ENCODE results near the gene P4HB. TPM values are rescaled to one million over a fixed set of nuclear protein-coding genes. Genes with fewer than 3 reads are reported as not detected.

Gene P4HB
- polyA plus RNA-seq, 1 of the 3 experiments (the other 2 are of a cell fraction) = 165 TPM

DNA sequence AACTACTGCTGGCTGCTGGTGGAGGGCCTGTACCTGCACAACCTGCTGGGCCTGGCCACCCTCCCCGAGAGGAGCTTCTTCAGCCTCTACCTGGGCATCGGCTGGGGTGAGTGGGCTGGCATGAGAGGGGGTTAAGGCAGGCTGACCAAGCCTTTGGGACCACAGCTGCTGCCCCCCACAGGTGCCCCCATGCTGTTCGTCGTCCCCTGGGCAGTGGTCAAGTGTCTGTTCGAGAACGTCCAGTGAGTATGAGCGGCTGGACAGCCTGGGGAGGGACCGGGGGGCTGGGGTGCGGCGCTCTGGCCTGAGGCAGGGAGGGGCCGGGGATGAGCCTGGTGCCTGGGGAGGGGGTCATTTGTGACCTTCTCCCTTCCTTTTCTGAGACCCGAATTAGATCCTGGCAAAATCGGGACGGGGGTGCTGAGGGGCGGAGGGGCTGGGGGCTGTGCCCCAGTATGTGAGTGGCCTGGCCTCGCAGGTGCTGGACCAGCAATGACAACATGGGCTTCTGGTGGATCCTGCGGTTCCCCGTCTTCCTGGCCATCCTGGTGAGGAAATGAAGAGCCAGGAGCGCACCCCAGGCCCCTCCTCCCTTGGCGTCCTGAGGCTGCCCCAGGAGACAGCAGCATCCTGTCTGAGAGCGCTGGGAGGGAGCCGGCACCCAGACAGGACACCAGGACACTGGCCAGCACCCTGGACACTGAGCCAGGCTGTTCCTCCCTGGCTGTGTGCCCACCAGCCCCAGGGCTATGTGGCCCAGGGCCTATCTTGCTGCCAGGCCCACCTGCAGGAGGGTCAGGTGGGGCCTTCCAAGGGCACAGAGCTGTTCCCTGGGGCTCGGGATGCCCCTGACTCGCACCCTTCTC lies 48.4 kb downstream of the P4HB start:
- H3K4me3 ChIP-seq (ENCODE audit: low read depth in 2 of 2, low read length in 1 of 2) = no peak overlapping the region
- H3K79me2 ChIP-seq (ENCODE audit: insufficient read depth) = no peaks in the 10 kb centered on the region
- H3K9ac ChIP-seq = no peak overlapping the region
- no peaks in the 10 kb centered on the region for H3K9me2 ChIP-seq
- WGBS (ENCODE audit: low lambda C conversion rate) = 42% methylated on average over 22 of the region's 24 CpGs
- H3K27ac ChIP-seq (ENCODE audit: low read depth in 2 of 2, low read length in 1 of 2) = peak overlapping the region in 1 of 2 experiments; percentile 17; a peak in 1 of 4 replicates
- DNase-seq = peak; percentile 88
- H3K4me2 ChIP-seq = no peak overlapping the region
- CTCF ChIA-PET = interaction anchor here (0.7 to 7.3 kb wide), 13 partner anchors 10 to 86 kb away, joined by 3 to 60 read pairs (median 4); partner anchors contain the start of gene MCRIP1
- H3K4me1 ChIP-seq (ENCODE audit: control insufficient read depth in 1 of 2, insufficient read depth in 2 of 2, low read depth in 1 of 2, low read length in 1 of 2) = peaks cover 0 to 41% of the 10 kb centered on the region in 2 experiments; a peak in 1 of 4 replicates
- POLR2A ChIA-PET = no interaction called here
- H3K9me3 ChIP-seq = no peaks in the 10 kb centered on the region
- H3K27me3 ChIP-seq (ENCODE audit: insufficient read depth) = peaks cover 42% of the 10 kb centered on the region
- no peaks in the 10 kb centered on the region for H3F3A ChIP-seq (replicated peaks; ENCODE audit: insufficient read depth)
- H4K20me1 ChIP-seq (ENCODE audit: insufficient read depth) = no peaks in the 10 kb centered on the region
- TF ChIP-seq GATA2 (CRISPR knock-in tag; IDR thresholded peaks at IDR 0.05) = peak; percentile 63; the same call in 1 of the 2 replicates
- peak in 1 of 2 experiments; percentile 71; a peak in 2 of 4 replicates for TF ChIP-seq EP300 (IDR thresholded peaks at IDR 0.05; ENCODE audit: borderline replicate concordance in 1 of 2, low read depth in 1 of 2, low read length in 1 of 2)
- 0 out of 2 replicates have a peak, but pooled peaks have one; percentile 15 for TF ChIP-seq MXI1 (IDR thresholded peaks at IDR 0.05; ENCODE audit: low read depth, low read length)
- TF ChIP-seq RXRA (IDR thresholded peaks at IDR 0.05; ENCODE audit: borderline replicate concordance, low read depth) = no peak
- TF ChIP-seq RCOR1 (IDR thresholded peaks at IDR 0.05; ENCODE audit: low read length) = peak; percentile 55; the same call in 1 of the 2 replicates
- H2AFZ ChIP-seq (ENCODE audit: low read depth) = no peak overlapping the region
- no peaks in the 10 kb centered on the region for H3K36me3 ChIP-seq (replicated peaks in 1 of 2; ENCODE audit: control insufficient read depth in 1 of 2, insufficient read depth in 2 of 2, low read length in 1 of 2)

DNA sequence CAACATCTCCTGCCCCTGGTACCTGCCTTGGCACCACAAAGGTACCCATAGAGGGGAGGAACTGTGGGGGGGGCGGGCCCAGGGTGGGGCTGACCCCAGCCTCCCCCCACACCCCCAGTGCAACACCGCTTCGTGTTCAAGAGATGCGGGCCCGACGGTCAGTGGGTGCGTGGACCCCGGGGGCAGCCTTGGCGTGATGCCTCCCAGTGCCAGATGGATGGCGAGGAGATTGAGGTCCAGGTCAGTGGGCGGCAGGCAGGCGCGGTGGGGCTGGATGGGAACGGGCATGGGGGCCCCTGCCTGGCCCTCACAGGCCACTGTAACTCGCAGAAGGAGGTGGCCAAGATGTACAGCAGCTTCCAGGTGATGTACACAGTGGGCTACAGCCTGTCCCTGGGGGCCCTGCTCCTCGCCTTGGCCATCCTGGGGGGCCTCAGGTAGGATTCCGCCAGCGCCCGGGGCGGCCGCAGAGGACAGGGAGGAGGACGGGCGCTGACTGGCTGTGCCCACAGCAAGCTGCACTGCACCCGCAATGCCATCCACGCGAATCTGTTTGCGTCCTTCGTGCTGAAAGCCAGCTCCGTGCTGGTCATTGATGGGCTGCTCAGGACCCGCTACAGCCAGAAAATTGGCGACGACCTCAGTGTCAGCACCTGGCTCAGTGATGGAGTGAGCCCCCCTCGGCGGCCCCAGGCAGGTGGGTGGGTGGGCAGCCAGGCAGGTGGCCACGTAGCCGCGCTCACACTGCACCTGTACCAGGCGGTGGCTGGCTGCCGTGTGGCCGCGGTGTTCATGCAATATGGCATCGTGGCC lies 49.2 kb downstream of the P4HB start:
- Histone ChIP-seq H3F3A (replicated peaks; ENCODE audit: insufficient read depth) (no peaks in the 10 kb centered on the region), H3K9me2 (no peaks in the 10 kb centered on the region), H3K27me3 (ENCODE audit: insufficient read depth) (peaks cover 50% of the 10 kb centered on the region), H3K4me3 (ENCODE audit: low read depth in 2 of 2, low read length in 1 of 2) (no peak overlapping the region), H3K79me2 (ENCODE audit: insufficient read depth) (no peaks in the 10 kb centered on the region), H4K20me1 (ENCODE audit: insufficient read depth) (no peaks in the 10 kb centered on the region), H3K9ac (no peak overlapping the region), H3K9me3 (no peaks in the 10 kb centered on the region), H3K4me2 (no peak overlapping the region), H3K36me3 (replicated peaks in 1 of 2; ENCODE audit: control insufficient read depth in 1 of 2, insufficient read depth in 2 of 2, low read length in 1 of 2) (no peaks in the 10 kb centered on the region), H2AFZ (ENCODE audit: low read depth) (no peak overlapping the region), H3K4me1 (ENCODE audit: control insufficient read depth in 1 of 2, insufficient read depth in 2 of 2, low read depth in 1 of 2, low read length in 1 of 2) (peaks cover 0 to 44% of the 10 kb centered on the region in 2 experiments; a peak in 1 of 4 replicates), H3K27ac (ENCODE audit: low read depth in 2 of 2, low read length in 1 of 2) (no peak overlapping the region)
- no peak for DNase-seq
- ChIA-PET POLR2A (no interaction called here), CTCF (interaction anchor here (0.7 to 7.3 kb wide), 8 partner anchors 16 to 85 kb away, joined by 3 to 60 read pairs (median 3); partner anchors contain the start of gene MCRIP1)
- 73% methylated on average over 26 of the region's 42 CpGs for WGBS (ENCODE audit: low lambda C conversion rate)
- TF ChIP-seq, protein P1, sequence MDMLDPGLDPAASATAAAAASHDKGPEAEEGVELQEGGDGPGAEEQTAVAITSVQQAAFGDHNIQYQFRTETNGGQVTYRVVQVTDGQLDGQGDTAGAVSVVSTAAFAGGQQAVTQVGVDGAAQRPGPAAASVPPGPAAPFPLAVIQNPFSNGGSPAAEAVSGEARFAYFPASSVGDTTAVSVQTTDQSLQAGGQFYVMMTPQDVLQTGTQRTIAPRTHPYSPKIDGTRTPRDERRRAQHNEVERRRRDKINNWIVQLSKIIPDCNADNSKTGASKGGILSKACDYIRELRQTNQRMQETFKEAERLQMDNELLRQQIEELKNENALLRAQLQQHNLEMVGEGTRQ (IDR thresholded peaks at IDR 0.05; ENCODE audit: borderline replicate concordance, low read depth, low read length) = no peak
- no peak for TF ChIP-seq EP300 (IDR thresholded peaks at IDR 0.05; ENCODE audit: borderline replicate concordance in 1 of 2, low read depth in 1 of 2, low read length in 1 of 2)
- TF ChIP-seq, protein P2, sequence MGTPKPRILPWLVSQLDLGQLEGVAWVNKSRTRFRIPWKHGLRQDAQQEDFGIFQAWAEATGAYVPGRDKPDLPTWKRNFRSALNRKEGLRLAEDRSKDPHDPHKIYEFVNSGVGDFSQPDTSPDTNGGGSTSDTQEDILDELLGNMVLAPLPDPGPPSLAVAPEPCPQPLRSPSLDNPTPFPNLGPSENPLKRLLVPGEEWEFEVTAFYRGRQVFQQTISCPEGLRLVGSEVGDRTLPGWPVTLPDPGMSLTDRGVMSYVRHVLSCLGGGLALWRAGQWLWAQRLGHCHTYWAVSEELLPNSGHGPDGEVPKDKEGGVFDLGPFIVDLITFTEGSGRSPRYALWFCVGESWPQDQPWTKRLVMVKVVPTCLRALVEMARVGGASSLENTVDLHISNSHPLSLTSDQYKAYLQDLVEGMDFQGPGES (IDR thresholded peaks at IDR 0.05; ENCODE audit: low read depth, low read length) = no peak
- TF ChIP-seq RXRA (IDR thresholded peaks at IDR 0.05; ENCODE audit: borderline replicate concordance, low read depth) = no peak
- TF ChIP-seq MEF2A (IDR thresholded peaks at IDR 0.05; ENCODE audit: borderline replicate concordance, low read depth) = no peak
- no peak for TF ChIP-seq FOXJ3 (CRISPR knock-in tag; IDR thresholded peaks at IDR 0.05)

Measured in SK-N-SH (cell line).